ENCODE results near the gene LY9.

The LY9 gene

GRCh38 chr1:160795951-160796383, at the start of gene LY9:
Gene LY9, plus strand, starts transcription at chr1:160796174. Its CDS starts 14 bp downstream, at chr1:160796188.
- DNase-seq, result no peak

GRCh38 chr1:160746836-160747500, 49.0 kb upstream of the LY9 start:
- DNase-seq, result no peak

GRCh38 chr1:160747717-160748116, 48.3 kb upstream of the LY9 start:
- no peak for DNase-seq

- DNase-seq, result no peak
Measured at GRCh38 chr1:160748181-160748877, 47.6 kb upstream of the LY9 start.

- no peak for DNase-seq
Measured at GRCh38 chr1:160748878-160749269, 47.1 kb upstream of the LY9 start.

GRCh38 chr1:160750608-160751007, 45.4 kb upstream of the LY9 start:
- DNase-seq, result no peak

- DNase-seq, result no peak
Measured at GRCh38 chr1:160752406-160752805, 43.6 kb upstream of the LY9 start.

GRCh38 chr1:160752924-160753323, 43.0 kb upstream of the LY9 start:
- DNase-seq, result no peak

GRCh38 chr1:160753594-160753993, 42.4 kb upstream of the LY9 start:
- no peak for DNase-seq

- DNase-seq, result no peak
Measured at GRCh38 chr1:160755461-160755860, 40.5 kb upstream of the LY9 start.

- no peak for DNase-seq
Measured at GRCh38 chr1:160755911-160756848, 39.8 kb upstream of the LY9 start.

GRCh38 chr1:160756849-160757201, 39.1 kb upstream of the LY9 start:
- DNase-seq, result no peak

- DNase-seq, result no peak
Measured at GRCh38 chr1:160758521-160758920, 37.5 kb upstream of the LY9 start.

- no peak for DNase-seq
Measured at GRCh38 chr1:160759740-160760139, 36.2 kb upstream of the LY9 start.

GRCh38 chr1:160761046-160761445, 34.9 kb upstream of the LY9 start:
- no peak for DNase-seq

- no peak for DNase-seq
Measured at GRCh38 chr1:160761886-160762285, 34.1 kb upstream of the LY9 start.

- DNase-seq, result no peak
Measured at GRCh38 chr1:160763993-160764392, 32.0 kb upstream of the LY9 start.

- no peak for DNase-seq
Measured at GRCh38 chr1:160767395-160768294, 28.3 kb upstream of the LY9 start.

- DNase-seq, result peak; percentile 14
Measured at GRCh38 chr1:160768295-160768657, 27.7 kb upstream of the LY9 start.

GRCh38 chr1:160772331-160772730, 23.6 kb upstream of the LY9 start:
- DNase-seq, result no peak

GRCh38 chr1:160773093-160773492, 22.9 kb upstream of the LY9 start:
- DNase-seq, result no peak

- DNase-seq, result no peak
Measured at GRCh38 chr1:160774886-160775719, 20.9 kb upstream of the LY9 start.

Data from NCI-H1694 (cell line).